Measurements from ENCODE around the gene SLC22A14.

The SLC22A14 gene

GRCh38 chr3:38347421-38348200, 65.5 kb downstream of the SLC22A14 start:
- DNase-seq, result no peak

GRCh38 chr3:38348903-38349302, 66.8 kb downstream of the SLC22A14 start:
- DNase-seq, result no peak

- no peak for DNase-seq
These were observed 67.7 kb downstream of the SLC22A14 start for GRCh38 chr3:38349684-38350359.

- DNase-seq, result no peak
These were observed 71.1 kb downstream of the SLC22A14 start for GRCh38 chr3:38353151-38353550.

GRCh38 chr3:38354588-38355330, 72.7 kb downstream of the SLC22A14 start:
- DNase-seq, result no peak

GRCh38 chr3:38359038-38359437, 76.9 kb downstream of the SLC22A14 start:
- no peak for DNase-seq

GRCh38 chr3:38360345-38360744, 78.3 kb downstream of the SLC22A14 start:
- DNase-seq, result no peak

- no peak for DNase-seq
These were observed 79.4 kb downstream of the SLC22A14 start for GRCh38 chr3:38361496-38361895.

- DNase-seq, result no peak
These were observed 80.7 kb downstream of the SLC22A14 start for GRCh38 chr3:38362825-38363224.

GRCh38 chr3:38364721-38365400, 82.8 kb downstream of the SLC22A14 start:
- DNase-seq, result no peak

GRCh38 chr3:38365469-38366062, 83.5 kb downstream of the SLC22A14 start:
- DNase-seq, result no peak

- DNase-seq, result no peak
These were observed 84.0 kb downstream of the SLC22A14 start for GRCh38 chr3:38366082-38366481.

GRCh38 chr3:38367779-38368178, 85.7 kb downstream of the SLC22A14 start:
- DNase-seq, result no peak
